Astrocyte (in vitro differentiated cells and primary cell): ENCODE results near the gene CACNA1B.

Source experiments
- CTCF ChIP-seq: IDR thresholded peaks from 2 replicates; pipeline ENCODE4 v1.5.1; 2011; ENCODE audit warnings: low read depth, mild to moderate bottlenecking, inconsistent platforms, low read length, moderate library complexity; ENCODE audit not compliant: insufficient read depth
- EZH2 ChIP-seq: IDR thresholded peaks from 2 replicates; pipeline ENCODE4 v1.6.1; 2012; ENCODE audit warnings: mild to moderate bottlenecking, low read length, inconsistent platforms; ENCODE audit not compliant: insufficient read depth

GRCh38 chr9:138060365-138060764 lies 182.8 kb downstream of the CACNA1B start:
- TF ChIP-seq CTCF, result no peak
- no peak for TF ChIP-seq EZH2
